ENCODE results near the gene OSCP1.

The OSCP1 gene

GRCh38 chr1:36383240-36383639 is 67.0 kb downstream of the OSCP1 start:
- no peak for DNase-seq (ENCODE audit: low read depth in 2 of 2)

DNA sequence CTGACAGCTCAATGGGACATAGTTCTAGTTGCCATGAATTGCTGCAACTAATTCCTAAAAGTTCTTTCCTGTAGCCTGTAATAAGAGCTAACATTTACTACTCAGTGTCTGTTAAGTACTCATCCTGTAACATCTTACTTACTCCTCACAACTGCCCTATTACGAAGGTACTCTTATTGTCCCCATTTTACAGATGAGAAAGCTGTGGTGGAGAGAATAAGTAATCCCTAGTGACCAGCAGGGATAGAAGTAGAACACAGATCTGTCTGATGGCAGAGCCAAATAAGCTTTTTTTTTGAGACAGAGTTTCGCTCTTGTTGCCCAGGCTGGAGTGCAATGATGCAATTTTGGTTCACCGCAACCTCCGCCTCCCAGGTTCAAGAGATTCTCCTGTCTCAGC is 67.6 kb downstream of the OSCP1 start:
- DNase-seq (ENCODE audit: low read depth in 2 of 2), result no peak

DNA sequence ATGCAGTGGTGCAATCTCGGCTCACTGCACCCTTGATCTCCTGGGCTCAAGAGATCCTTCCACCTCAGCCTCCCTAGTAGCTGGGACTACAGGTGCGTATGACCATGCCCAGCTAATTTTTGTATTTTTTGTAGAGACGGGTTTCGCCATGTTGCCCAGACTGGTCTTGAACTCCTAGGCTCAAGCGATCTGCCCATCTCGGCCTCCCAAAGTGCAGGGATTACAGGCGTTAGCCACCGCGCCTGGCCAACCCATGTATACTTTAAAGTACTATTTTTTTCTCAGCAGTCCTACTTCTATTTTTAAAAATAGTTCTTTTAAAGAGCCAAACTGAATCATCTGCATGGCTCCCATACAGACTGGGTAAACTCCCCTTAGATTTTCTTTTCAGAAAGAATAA is 68.0 kb downstream of the OSCP1 start:
- DNase-seq (ENCODE audit: low read depth in 2 of 2), result no peak

DNA sequence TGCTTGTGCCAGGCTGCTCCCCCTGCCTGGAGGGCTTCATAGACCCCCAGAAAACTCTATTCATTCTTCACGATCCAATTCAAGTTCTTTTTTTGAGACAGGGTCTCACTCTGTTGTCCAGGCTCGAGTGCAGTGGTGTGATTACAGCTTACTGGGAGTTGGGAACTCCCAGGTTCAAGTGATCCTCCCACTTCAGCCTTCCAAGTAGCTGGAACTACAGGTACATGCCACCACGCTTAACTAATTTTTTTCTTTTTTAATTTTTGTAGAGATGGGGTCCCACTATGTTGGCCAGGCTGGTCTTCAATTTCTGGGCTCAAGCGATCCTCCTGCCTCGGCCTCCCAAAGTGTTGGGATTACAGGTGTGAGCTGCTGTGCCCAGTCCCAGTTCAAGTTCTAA is 68.8 kb downstream of the OSCP1 start:
- DNase-seq (ENCODE audit: low read depth in 2 of 2), result no peak

GRCh38 chr1:36380782-36381181 is 69.5 kb downstream of the OSCP1 start:
- no peak for DNase-seq (ENCODE audit: low read depth in 2 of 2)

- no peak for DNase-seq (ENCODE audit: low read depth in 2 of 2)
Observed at GRCh38 chr1:36380143-36380619, 70.1 kb downstream of the OSCP1 start.

GRCh38 chr1:36377791-36378492 is 72.3 kb downstream of the OSCP1 start:
- no peak for DNase-seq (ENCODE audit: low read depth in 2 of 2)

DNA sequence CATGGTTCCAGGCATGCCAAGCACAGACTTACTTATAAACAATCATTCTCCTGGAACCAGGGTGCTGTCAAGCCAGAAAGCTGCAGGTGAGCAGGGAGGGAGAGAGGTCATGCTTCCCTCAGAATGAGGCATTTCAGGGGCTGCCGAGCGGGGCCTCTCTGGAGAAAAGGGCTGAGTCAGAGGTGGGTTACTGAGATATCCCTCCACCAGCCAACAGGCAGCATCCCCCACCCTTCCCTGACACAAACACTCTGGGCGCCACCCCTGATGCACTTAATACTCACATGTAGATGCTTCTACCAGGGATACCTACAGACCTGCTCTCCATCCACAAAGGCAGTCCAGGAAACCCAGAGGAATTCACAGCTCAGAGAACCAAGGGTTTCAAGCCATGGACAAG is 77.6 kb downstream of the OSCP1 start:
- no peak for DNase-seq (ENCODE audit: low read depth in 2 of 2)

DNA sequence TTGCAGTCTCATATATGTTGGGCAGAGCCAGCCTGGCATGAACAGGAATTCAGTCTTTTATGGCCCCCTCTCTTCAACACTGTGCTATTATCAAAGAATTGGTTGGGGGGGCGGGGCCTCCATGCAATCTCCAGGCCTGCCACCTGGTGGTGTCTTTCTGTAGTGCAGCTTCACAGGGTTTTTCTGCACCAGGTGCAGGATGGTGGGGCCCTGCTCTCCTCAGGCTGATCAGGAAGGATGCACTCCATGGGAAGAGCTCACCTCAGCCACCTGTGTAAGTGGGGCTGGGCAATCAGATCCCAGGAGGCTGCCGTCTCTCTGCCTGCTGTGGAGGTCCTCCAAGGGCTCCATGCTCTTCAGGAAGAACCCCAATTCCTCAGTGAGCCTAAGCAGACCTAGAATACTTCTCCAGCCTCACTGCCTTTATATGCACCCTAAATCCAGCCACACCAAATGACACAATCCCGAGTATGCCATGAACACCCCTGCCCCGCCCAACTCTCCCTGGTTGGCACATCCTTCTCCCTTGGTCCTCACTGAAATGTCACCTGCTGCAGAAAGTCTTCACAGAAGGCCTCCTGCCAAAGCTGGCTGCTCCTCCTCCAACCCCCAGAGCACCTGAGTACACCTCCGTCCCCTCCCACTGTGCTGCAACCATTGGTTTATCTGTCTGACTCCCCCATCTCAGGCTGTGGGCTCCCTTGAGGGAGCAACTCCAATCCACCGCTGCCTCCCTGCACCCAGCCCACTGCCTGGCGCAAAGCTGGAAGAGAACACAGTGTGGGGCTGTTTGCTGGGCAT is 81.0 kb downstream of the OSCP1 start:
- DNase-seq (ENCODE audit: low read depth in 2 of 2), result peak; percentile 67 to 82

Measured in stimulated activated CD4-positive, alpha-beta T cell treated with anti-CD3 and anti-CD28 coated beads, Interleukin-12 subunit alpha, Interleukin-12 subunit beta, amount 100 ng/mL, for 24 hours (primary cell).